IPS-18a (cell line): ENCODE measurements around the gene CCDC51.

Source experiments
- H3K27ac ChIP-seq: one replicate; pipeline ENCODE4 v1.5.1; 2013; ENCODE audit warnings: low read length
- H3K27me3 ChIP-seq: one replicate; pipeline ENCODE4 v1.6.1; 2013; ENCODE audit warnings: mild to moderate bottlenecking, low read length; ENCODE audit not compliant: control insufficient read depth, insufficient read depth
- H3K36me3 ChIP-seq: one replicate; pipeline ENCODE4 v1.6.1; 2013; ENCODE audit warnings: low read depth, low read length; ENCODE audit not compliant: control insufficient read depth
- H3K4me1 ChIP-seq: one replicate; pipeline ENCODE4 v1.6.1; 2013; ENCODE audit warnings: low read depth, low read length; ENCODE audit not compliant: control insufficient read depth
- H3K4me3 ChIP-seq: one replicate; pipeline ENCODE4 v1.5.1; 2013; ENCODE audit warnings: low read length
- H3K9ac ChIP-seq: one replicate; pipeline ENCODE4 v1.6.1; 2013; ENCODE audit warnings: mild to moderate bottlenecking, low read length, moderate library complexity
- H3K9me3 ChIP-seq: one replicate; pipeline ENCODE4 v1.6.1; 2013; ENCODE audit warnings: low read depth, low read length; ENCODE audit not compliant: control insufficient read depth

The CCDC51 gene

DNA sequence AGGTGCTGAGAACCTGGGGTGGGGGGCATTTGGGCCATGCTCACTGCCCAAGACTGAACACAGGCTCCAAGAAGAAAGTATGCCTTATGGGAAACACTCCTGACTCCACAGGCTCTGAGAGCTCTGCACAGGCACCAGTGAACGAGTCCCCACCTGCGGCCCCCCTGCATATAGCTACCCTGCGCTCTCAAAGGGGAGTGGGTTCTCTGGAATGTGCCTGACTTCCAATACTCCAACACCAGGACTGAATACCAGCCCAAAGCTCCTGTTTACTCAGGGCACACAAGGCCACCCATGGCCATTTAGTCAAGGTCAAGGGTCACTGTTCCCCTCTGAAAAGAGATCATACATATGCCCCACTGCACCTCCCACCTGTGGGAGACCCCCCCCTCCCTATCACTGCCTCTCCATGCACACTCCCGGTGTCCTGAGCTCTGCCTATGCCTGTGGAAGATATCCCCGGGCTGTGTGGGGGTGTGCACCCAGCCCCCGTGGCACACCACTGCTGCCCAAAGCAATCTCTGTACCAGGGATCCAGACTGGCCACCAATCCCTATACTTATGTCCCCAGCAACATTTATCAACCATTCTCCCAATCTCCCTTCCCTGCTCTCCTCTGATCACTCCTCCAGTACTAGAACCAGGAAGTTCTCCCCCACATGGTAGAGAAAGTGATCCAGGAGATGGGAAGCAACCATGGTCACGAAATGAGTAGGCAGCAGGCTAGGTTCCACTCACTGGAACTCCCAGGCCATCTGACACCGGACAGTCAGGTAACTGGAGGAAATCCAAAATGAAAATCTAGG, 8.5 kb downstream of the CCDC51 start:
- Histone ChIP-seq H3K36me3 (peaks cover 20% of the 10 kb centered on the region), H3K9ac (no peak overlapping the region), H3K9me3 (no peaks in the 10 kb centered on the region), H3K27ac (no peak overlapping the region), H3K4me3 (no peak overlapping the region), H3K27me3 (no peaks in the 10 kb centered on the region), H3K4me1 (peaks cover 17% of the 10 kb centered on the region)

DNA sequence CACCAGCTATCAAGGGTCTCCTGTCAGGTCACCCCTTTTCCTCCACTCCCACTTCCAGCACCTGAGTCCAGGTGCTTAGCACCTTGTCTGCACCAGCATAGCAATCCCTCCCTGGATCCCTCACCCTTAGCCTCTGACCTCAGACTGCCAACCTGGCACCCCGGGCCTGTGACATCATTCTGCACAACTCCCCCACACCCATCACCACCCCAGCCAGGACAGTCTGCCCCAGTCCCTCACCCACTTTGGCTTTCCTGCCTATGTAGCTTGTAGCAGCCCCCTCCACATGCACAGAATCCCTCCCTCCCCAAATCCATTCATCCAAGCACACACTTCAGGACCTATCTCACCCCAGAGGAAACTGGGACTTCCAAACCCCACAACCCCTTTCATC, 9.2 kb downstream of the CCDC51 start:
- Histone ChIP-seq H3K27me3 (no peaks in the 10 kb centered on the region), H3K27ac (no peak overlapping the region), H3K4me3 (peak overlapping the region; percentile 76), H3K9me3 (no peaks in the 10 kb centered on the region), H3K36me3 (peaks cover 20% of the 10 kb centered on the region), H3K9ac (no peak overlapping the region), H3K4me1 (peaks cover 17% of the 10 kb centered on the region)

GRCh38 chr3:48429960-48430707, 9.8 kb downstream of the CCDC51 start, which contains the start of gene PLXNB1:
Gene PLXNB1 (minus strand): TSS chr3:48430086. CDS start chr3:48424611, 5,475 bp downstream.
- H3K9ac ChIP-seq = peak within 1 kb of the TSS; percentile 79
- peaks cover 17% of the 10 kb centered on the region for H3K4me1 ChIP-seq
- peak within 1 kb of the TSS; percentile 76 for H3K4me3 ChIP-seq
- no peaks in the 10 kb centered on the region for H3K9me3 ChIP-seq
- H3K27ac ChIP-seq = peak within 1 kb of the TSS; percentile 38
- H3K27me3 ChIP-seq = no peaks in the 10 kb centered on the region
- H3K36me3 ChIP-seq = peaks cover 20% of the 10 kb centered on the region

DNA sequence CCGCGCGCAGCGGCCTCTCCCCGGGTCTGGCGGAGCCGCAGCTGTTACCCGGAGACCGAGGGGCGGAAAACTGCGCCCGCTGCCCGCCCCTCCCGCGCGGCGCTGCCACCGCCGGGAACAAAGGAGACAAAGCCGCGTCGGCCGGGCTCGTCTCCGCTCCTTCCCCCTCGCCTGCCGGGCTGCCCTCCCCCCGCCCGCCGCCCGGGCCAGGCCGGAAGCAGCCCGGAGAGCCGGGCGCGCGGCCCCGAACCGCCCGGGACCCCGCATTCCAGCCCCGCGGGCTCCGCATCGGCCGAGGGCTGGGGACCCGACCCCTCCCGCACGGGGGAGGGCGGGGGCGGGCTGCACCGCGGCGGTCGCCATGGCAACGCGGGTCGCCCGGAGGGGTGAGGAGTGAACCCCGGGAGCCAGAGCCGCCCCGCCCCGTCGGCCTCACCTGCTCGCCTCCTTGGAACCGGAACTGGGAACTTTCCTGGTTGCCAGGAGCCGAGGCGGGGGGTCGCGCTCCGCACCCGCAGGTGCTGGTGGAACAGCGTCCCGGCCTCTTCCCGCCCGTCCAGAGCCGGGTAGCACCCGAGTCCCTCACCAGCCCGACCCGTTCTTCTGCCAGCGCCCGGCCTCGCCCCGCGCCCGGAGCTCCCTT, 10.5 kb downstream of the CCDC51 start:
- Histone ChIP-seq H3K27me3 (no peaks in the 10 kb centered on the region), H3K4me3 (peak overlapping the region; percentile 76), H3K36me3 (peaks cover 21% of the 10 kb centered on the region), H3K9me3 (no peaks in the 10 kb centered on the region), H3K27ac (peak overlapping the region; percentile 38), H3K4me1 (peaks cover 17% of the 10 kb centered on the region), H3K9ac (peak overlapping the region; percentile 79)

- H3K9ac ChIP-seq = peak overlapping the region; percentile 79
- H3K9me3 ChIP-seq = no peaks in the 10 kb centered on the region
- peaks cover 17% of the 10 kb centered on the region for H3K4me1 ChIP-seq
- H3K4me3 ChIP-seq = peak overlapping the region; percentile 76
- H3K27ac ChIP-seq = peak overlapping the region; percentile 38
- H3K27me3 ChIP-seq = no peaks in the 10 kb centered on the region
- H3K36me3 ChIP-seq = peaks cover 19% of the 10 kb centered on the region
Measured at GRCh38 chr3:48428572-48429316, 11.2 kb downstream of the CCDC51 start.

- peak overlapping the region; percentile 76 for H3K4me3 ChIP-seq
- H3K9ac ChIP-seq = peak overlapping the region; percentile 60
- H3K4me1 ChIP-seq = peaks cover 17% of the 10 kb centered on the region
- peaks cover 22% of the 10 kb centered on the region for H3K36me3 ChIP-seq
- no peaks in the 10 kb centered on the region for H3K27me3 ChIP-seq
- H3K27ac ChIP-seq = no peak overlapping the region
- no peaks in the 10 kb centered on the region for H3K9me3 ChIP-seq
Measured at GRCh38 chr3:48428088-48428571, 11.8 kb downstream of the CCDC51 start.

DNA sequence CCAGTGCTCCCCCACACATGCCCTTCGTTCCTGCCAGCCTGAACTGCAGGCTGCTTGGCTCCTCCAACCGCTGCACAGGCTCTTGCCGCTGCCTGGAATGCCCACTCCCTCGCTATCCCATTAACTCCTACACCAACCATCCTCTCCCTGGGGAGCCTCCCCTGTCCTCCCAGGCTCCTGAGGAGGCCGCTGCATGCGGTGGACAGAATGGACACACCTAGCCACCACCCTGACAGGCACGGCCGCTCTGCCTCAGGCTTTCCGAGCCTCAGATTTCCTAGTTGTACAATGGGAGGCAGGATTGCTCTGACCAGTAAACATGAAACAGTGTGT, 12.3 kb downstream of the CCDC51 start:
- H3K27ac ChIP-seq = no peak overlapping the region
- H3K9ac ChIP-seq = no peak overlapping the region
- peak overlapping the region; percentile 76 for H3K4me3 ChIP-seq
- peaks cover 22% of the 10 kb centered on the region for H3K36me3 ChIP-seq
- H3K4me1 ChIP-seq = peaks cover 17% of the 10 kb centered on the region
- no peaks in the 10 kb centered on the region for H3K27me3 ChIP-seq
- H3K9me3 ChIP-seq = no peaks in the 10 kb centered on the region

- Histone ChIP-seq H3K27me3 (no peaks in the 10 kb centered on the region), H3K9ac (no peak overlapping the region), H3K9me3 (no peaks in the 10 kb centered on the region), H3K27ac (no peak overlapping the region), H3K36me3 (peaks cover 16% of the 10 kb centered on the region), H3K4me3 (no peak overlapping the region), H3K4me1 (peaks cover 14% of the 10 kb centered on the region)
Measured at GRCh38 chr3:48426944-48427629, 12.8 kb downstream of the CCDC51 start.

- no peak overlapping the region for H3K4me3 ChIP-seq
- no peaks in the 10 kb centered on the region for H3K9me3 ChIP-seq
- peaks cover 14% of the 10 kb centered on the region for H3K4me1 ChIP-seq
- no peaks in the 10 kb centered on the region for H3K27me3 ChIP-seq
- no peak overlapping the region for H3K27ac ChIP-seq
- H3K36me3 ChIP-seq = peaks cover 16% of the 10 kb centered on the region
- no peak overlapping the region for H3K9ac ChIP-seq
Measured at GRCh38 chr3:48426401-48426909, 13.5 kb downstream of the CCDC51 start.

- no peak overlapping the region for H3K9ac ChIP-seq
- peaks cover 10% of the 10 kb centered on the region for H3K4me1 ChIP-seq
- no peaks in the 10 kb centered on the region for H3K27me3 ChIP-seq
- H3K9me3 ChIP-seq = no peaks in the 10 kb centered on the region
- no peak overlapping the region for H3K4me3 ChIP-seq
- no peak overlapping the region for H3K27ac ChIP-seq
- peaks cover 27% of the 10 kb centered on the region for H3K36me3 ChIP-seq
Measured at GRCh38 chr3:48425281-48425812, 14.6 kb downstream of the CCDC51 start.
